Panc1 (cell line): ENCODE data around the gene ATP11A. TPM values are rescaled to one million over a fixed set of nuclear protein-coding genes. Genes with fewer than 3 reads are reported as not detected.

Experiments
- ATAC-seq: fragments of 200-7000 bp; cut with Tn5 transposase; 2 replicates; pipeline ENCODE4 v1.9.1; 2020; ENCODE audit warnings: mild to moderate bottlenecking, moderate library complexity
- BruUV-seq: library from RNA; stranded (reverse); fragments of 400-500 nt; replicated peaks from 2 replicates; lab custom pipeline; 2021; lab: Mats Ljungman, UMichigan
- CTCF ChIA-PET: fragments of 300-600 bp; sonication (Branson Sonifier 250); formaldehyde crosslinking; loops from one replicate; lab custom pipeline; 2022; ENCODE audit warnings: antibody characterized with exemption; lab: Charles Lee
- POLR2A ChIA-PET: fragments of 300-600 bp; sonication (Branson Sonifier 250); formaldehyde crosslinking; loops from one replicate; lab custom pipeline; 2022; ENCODE audit warnings: antibody characterized with exemption; lab: Charles Lee
- DNase-seq: peaks from one replicate; pipeline ENCODE4 v3.0.0-alpha.2; 2010; ENCODE audit warnings: low read depth, low spot score
- H3K27ac ChIP-seq: 2 replicates; pipeline ENCODE4 v1.5.1; 2011; ENCODE audit warnings: mild to moderate bottlenecking, low read length, inconsistent platforms
- H3K27me3 ChIP-seq: fragments of 200-500 bp; sonication (Bioruptor generic); 2 replicates; pipeline ENCODE4 v1.6.0; 2014; ENCODE audit warnings: low read length, inconsistent platforms; ENCODE audit not compliant: control insufficient read depth, insufficient read depth
- H3K36me3 ChIP-seq: fragments of 200-500 bp; sonication (Bioruptor generic); 2 replicates; pipeline ENCODE4 v1.5.1; 2014; ENCODE audit warnings: inconsistent platforms, mild to moderate bottlenecking, low read length, moderate library complexity; ENCODE audit not compliant: control insufficient read depth, insufficient read depth
- H3K4me1 ChIP-seq: 2 replicates; pipeline ENCODE4 v1.5.1; 2011; ENCODE audit warnings: inconsistent platforms, mild to moderate bottlenecking, low read length, moderate library complexity; ENCODE audit not compliant: control insufficient read depth, insufficient read depth
- H3K4me3 ChIP-seq, 2 experiments: 2 replicates each; pipeline ENCODE4 v1.5.1; 2011 to 2012; ENCODE audit warnings: low read depth in 2 of 2, low read length in 2 of 2, mild to moderate bottlenecking in 2 of 2, inconsistent platforms in 1 of 2, moderate library complexity in 1 of 2
- H3K9me3 ChIP-seq: fragments of 200-500 bp; sonication (Bioruptor generic); 2 replicates; pipeline ENCODE4 v1.5.1; 2014; ENCODE audit warnings: low read depth, mild to moderate bottlenecking, inconsistent platforms, low read length, moderate library complexity; ENCODE audit not compliant: control insufficient read depth, insufficient read depth
- CTCF ChIP-seq: fragments of 450-650 bp; IDR thresholded peaks from 2 replicates; pipeline ENCODE4 v1.5.1; 2017; ENCODE audit warnings: mild to moderate bottlenecking
- POLR2AphosphoS5 ChIP-seq: IDR thresholded peaks from 2 replicates; pipeline ENCODE4 v1.6.1; 2012; ENCODE audit warnings: mild to moderate bottlenecking, low read depth, low read length, moderate library complexity
- REST ChIP-seq, 2 experiments: IDR thresholded peaks; 2 replicates each; pipeline ENCODE4 v1.6.1; 2011 to 2012; ENCODE audit warnings: low read depth in 2 of 2, control low read depth in 1 of 2, low read length in 1 of 2, mild to moderate bottlenecking in 1 of 2, moderate library complexity in 1 of 2; ENCODE audit not compliant: insufficient read depth in 1 of 2
- SIN3A ChIP-seq: IDR thresholded peaks from 2 replicates; pipeline ENCODE4 v1.6.1; 2012; ENCODE audit warnings: low read depth, mild to moderate bottlenecking, low read length, moderate library complexity, borderline replicate concordance; ENCODE audit not compliant: insufficient read depth
- TCF7L2 ChIP-seq: IDR thresholded peaks from 2 replicates; pipeline ENCODE4 v1.6.1; 2011; ENCODE audit warnings: mild to moderate bottlenecking, low read depth, low read length, inconsistent platforms
- in situ Hi-C: cut with HindIII; loops from 2 replicates; pipeline ENCODE4 v1.10.0; 2016; ENCODE audit warnings: low sequenced_read_pairs, low pct_unique_long_range_greater_than_20kb
- intact Hi-C: fragments of 100-400 bp; cut with micrococcal nuclease; formaldehyde crosslinking; loops from one replicate; pipeline ENCODE4 v1.10.0; 2022; ENCODE audit not compliant: unreplicated experiment
- total RNA-seq: library from RNA; stranded (reverse); gene quantifications from one replicate; pipeline ENCODE4 v1.2.1, GENCODE V29; 2021; ENCODE audit not compliant: unreplicated experiment

Gene ATP11A
- total RNA-seq, 1 experiment from 2014 or later = 85.8 TPM

DNA sequence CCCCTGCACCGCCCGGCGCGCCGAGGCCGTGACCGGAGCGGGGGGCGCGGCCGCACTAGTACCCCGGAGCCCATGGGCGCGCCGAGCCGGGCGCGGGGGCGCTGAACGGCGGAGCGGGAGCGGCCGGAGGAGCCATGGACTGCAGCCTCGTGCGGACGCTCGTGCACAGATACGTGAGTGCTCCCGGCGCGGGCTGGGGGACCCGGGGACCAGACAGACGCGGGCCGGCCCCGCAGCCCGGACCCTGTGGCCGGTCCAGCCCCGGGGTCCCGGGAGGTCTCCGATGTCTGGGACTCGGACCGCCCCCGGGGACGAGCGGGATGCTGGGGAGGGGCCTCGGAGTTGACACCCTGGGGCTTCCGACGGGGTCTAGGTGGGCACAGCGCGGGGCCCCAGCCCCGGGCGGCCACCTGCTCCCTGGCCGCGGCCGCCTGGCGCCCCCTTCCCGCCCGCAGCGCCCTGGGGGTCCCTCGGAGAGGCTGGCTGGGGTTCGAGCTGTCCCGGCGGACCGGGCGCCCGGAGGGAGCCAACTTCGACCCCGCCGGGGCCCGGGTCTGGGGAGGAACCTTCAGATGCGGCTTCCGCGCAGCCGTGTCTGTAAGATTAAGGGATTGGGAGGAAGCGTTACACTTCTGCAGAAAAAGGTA lies 568 bp downstream of the ATP11A start:
- no TSS peak for BruUV-seq
- Histone ChIP-seq H3K27me3 (no peaks in the 10 kb centered on the region), H3K4me3 (peak overlapping the region; percentile 76 to 85), H3K9me3 (no peaks in the 10 kb centered on the region), H3K36me3 (no peaks in the 10 kb centered on the region; the same call in 1 of the 2 replicates), H3K27ac (peak overlapping the region; percentile 75), H3K4me1 (peaks cover 24% of the 10 kb centered on the region)
- intact Hi-C loops (no loop called here), in situ Hi-C loops (no loop called here)
- ATAC-seq (peak; percentile 22), DNase-seq (no peak)
- TF ChIP-seq SIN3A (no peak), POLR2AphosphoS5 (no peak), CTCF (no peak), TCF7L2 (no peak), REST (IDR thresholded peaks at IDR 0.05; ENCODE audit: insufficient read depth in 1 of 2, low read depth in 2 of 2, low read length in 1 of 2) (no peak)
- ChIA-PET CTCF (no interaction called here), POLR2A (no interaction called here)

GRCh38 chr13:112692104-112692503 lies 2.3 kb downstream of the ATP11A start:
- peak overlapping the region; percentile 76 to 85 for H3K4me3 ChIP-seq
- H3K27me3 ChIP-seq = no peaks in the 10 kb centered on the region
- DNase-seq (no peak), ATAC-seq (no peak)
- peaks cover 24% of the 10 kb centered on the region for H3K4me1 ChIP-seq
- intact Hi-C loops (no loop called here), in situ Hi-C loops (no loop called here)
- ChIA-PET CTCF (no interaction called here), POLR2A (no interaction called here)
- no peaks in the 10 kb centered on the region; the same call in 1 of the 2 replicates for H3K36me3 ChIP-seq
- no peak for TF ChIP-seq SIN3A
- TF ChIP-seq CTCF = no peak
- TF ChIP-seq POLR2AphosphoS5 = no peak
- TF ChIP-seq REST (IDR thresholded peaks at IDR 0.05; ENCODE audit: insufficient read depth in 1 of 2, low read depth in 2 of 2, low read length in 1 of 2) = no peak
- no peak for TF ChIP-seq TCF7L2
- H3K9me3 ChIP-seq = no peaks in the 10 kb centered on the region
- TSS peak; percentile 46 for BruUV-seq
- H3K27ac ChIP-seq = peak overlapping the region; percentile 75
